GM18861 (cell line): ENCODE data around the gene RNF144A.
"Not testable (repeated sequence)": the region's sequence is repeated elsewhere in the genome, so short reads cannot be mapped to it uniquely, and the experiment has no call there.

Source experiments
- ATAC-seq: cut with Tn5 transposase; IDR thresholded peaks from one replicate; pipeline ENCODE4 v1.9.1; 2021; ENCODE audit not compliant: unreplicated experiment

The RNF144A gene

GRCh38 chr2:6917071-6917760, at the start of gene RNF144A:
Gene RNF144A (plus strand): TSS chr2:6917412. CDS start chr2:6996927, 79,515 bp downstream.
- ATAC-seq = peak; percentile 54

- peak; percentile 82 for ATAC-seq
Measured at GRCh38 chr2:6872394-6872793, 44.8 kb upstream of the RNF144A start.

GRCh38 chr2:6874032-6874431, 43.2 kb upstream of the RNF144A start:
- ATAC-seq = no peak

- no peak for ATAC-seq
Measured at GRCh38 chr2:6876309-6876708, 40.9 kb upstream of the RNF144A start.

GRCh38 chr2:6877402-6878304, 39.6 kb upstream of the RNF144A start, which contains the start of gene RSAD2:
Gene RSAD2 (plus strand): TSS chr2:6877777. CDS start chr2:6877801, 24 bp downstream.
- peak; percentile 70 for ATAC-seq

- no peak for ATAC-seq
Measured at GRCh38 chr2:6878549-6878948, 38.7 kb upstream of the RNF144A start.

GRCh38 chr2:6879011-6879410, 38.2 kb upstream of the RNF144A start:
- ATAC-seq = no peak

GRCh38 chr2:6880200-6880733, 36.9 kb upstream of the RNF144A start:
- no peak for ATAC-seq

- no peak for ATAC-seq
Measured at GRCh38 chr2:6881046-6881445, 36.2 kb upstream of the RNF144A start.

GRCh38 chr2:6881516-6881915, 35.7 kb upstream of the RNF144A start:
- ATAC-seq = no peak

- ATAC-seq = no peak
Measured at GRCh38 chr2:6883448-6884122, 33.6 kb upstream of the RNF144A start.

- no peak for ATAC-seq
Measured at GRCh38 chr2:6885551-6885950, 31.7 kb upstream of the RNF144A start.

GRCh38 chr2:6885968-6886367, 31.2 kb upstream of the RNF144A start:
- ATAC-seq = no peak

- no peak for ATAC-seq
Measured at GRCh38 chr2:6887751-6888192, 29.4 kb upstream of the RNF144A start.

- ATAC-seq = no peak
Measured at GRCh38 chr2:6888724-6889123, 28.5 kb upstream of the RNF144A start.

GRCh38 chr2:6893876-6894482, 23.2 kb upstream of the RNF144A start:
- ATAC-seq = no peak

- ATAC-seq = no peak
Measured at GRCh38 chr2:6896930-6897759, 20.1 kb upstream of the RNF144A start.

GRCh38 chr2:6902581-6902980, 14.6 kb upstream of the RNF144A start:
- not testable (repeated sequence) for ATAC-seq

- no peak for ATAC-seq
Measured at GRCh38 chr2:6905668-6906067, 11.5 kb upstream of the RNF144A start.
